ENCODE results near the gene ACSS1. TPM values are rescaled to one million over a fixed set of nuclear protein-coding genes. Genes with fewer than 3 reads are reported as not detected.
A peak's percentile ranks its signal among the peaks of the same experiment; 100 is the strongest.

ACSS1 gene
- total RNA-seq, 1 donor from 2014 or later, result 70.8 TPM

DNA sequence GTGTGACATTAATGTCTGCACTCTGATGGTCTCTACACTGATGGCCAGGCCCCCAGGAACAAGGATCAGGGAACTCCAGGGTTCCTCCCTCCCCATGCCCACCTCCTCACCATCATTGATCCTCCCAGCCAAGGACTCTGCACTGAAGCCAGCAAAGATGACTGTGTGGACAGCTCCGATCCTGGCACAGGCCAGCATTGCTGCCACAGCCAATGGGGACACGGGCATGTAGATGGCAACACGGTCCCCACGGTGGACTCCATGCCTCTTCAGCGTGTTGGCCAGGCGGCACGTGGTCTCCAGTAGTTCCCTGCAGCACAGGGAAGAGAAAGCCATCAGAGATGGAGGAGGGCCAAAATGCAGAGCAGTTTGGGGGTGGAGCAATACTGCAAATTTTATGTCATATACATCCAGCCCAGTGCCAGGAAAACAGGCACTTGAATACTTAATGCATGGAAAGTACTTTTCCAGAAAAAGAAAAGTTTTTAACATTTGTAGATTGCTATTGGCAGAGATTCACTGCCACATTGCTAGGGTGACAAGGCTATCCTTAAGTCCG lies 27.2 kb downstream of the ACSS1 start:
- no peak for DNase-seq (ENCODE audit: low spot score)

GRCh38 chr20:25030007-25030648 lies 27.8 kb downstream of the ACSS1 start:
- DNase-seq (ENCODE audit: low spot score), result no peak

- DNase-seq (ENCODE audit: low spot score), result no peak
These were observed 31.8 kb downstream of the ACSS1 start for GRCh38 chr20:25025986-25026605.

DNA sequence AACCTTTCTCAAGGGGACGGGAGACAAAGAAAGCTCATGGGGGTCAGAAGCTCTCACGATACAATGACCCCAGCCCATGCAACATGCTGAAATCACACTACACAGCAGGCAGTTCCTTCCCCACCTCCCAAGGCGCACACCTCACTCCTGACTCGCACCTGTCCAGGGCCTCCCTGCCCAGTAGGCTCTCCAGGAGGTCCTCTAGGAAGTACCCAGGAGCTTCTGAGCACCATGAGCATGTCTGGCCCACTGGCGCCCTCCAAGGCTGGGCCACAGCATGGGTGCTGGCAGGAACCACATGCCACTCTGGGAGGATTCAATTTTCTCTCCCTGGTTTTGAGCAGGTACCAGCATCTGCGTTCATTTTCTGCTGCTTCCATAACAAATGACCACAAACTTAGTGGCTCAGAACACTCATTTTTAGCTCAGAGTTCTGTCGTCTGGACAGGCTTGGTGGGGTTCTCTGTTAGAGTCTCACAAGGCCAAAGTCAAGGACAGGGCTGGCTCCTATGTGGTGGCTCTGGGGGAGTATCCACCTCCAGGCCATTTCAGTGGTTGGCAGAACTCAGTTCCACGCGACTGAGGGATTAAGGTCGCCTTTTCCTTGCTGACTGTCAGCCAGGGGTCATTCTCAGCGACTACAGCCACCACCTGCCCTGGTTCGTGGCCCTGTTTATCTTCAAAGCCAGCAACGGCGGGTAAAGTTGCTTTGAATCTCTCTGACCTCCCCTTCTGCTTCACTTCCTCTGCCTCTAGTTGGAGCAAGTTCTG lies 32.7 kb downstream of the ACSS1 start:
- no peak for DNase-seq (ENCODE audit: low spot score)

DNA sequence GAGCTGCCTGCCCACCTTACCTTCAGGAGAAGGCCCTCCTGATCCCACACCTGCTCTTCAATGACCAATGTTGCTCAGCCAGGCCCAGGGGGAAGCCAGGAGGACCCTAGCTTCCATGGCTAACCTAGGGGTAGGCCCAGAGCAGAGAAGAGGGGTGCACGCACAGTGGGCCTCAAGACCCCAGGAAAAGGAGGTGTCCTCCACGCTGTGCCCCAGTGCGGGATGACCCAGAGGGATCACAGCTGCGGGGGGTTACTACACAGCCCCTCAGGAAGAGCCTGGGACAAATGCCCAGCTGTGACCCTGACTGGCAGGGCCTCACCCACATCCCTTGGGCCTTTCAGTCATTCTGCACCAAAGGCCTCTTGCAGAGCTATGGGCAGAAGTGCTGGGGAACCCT lies 33.8 kb downstream of the ACSS1 start:
- DNase-seq (ENCODE audit: low spot score), result no peak

- DNase-seq (ENCODE audit: low spot score), result no peak
These were observed 34.6 kb downstream of the ACSS1 start for GRCh38 chr20:25023356-25023755.

- DNase-seq (ENCODE audit: low spot score), result peak; percentile 82
These were observed 35.3 kb downstream of the ACSS1 start for GRCh38 chr20:25022680-25023079.

- DNase-seq (ENCODE audit: low spot score), result no peak
These were observed 36.6 kb downstream of the ACSS1 start for GRCh38 chr20:25021336-25021735.

GRCh38 chr20:25020901-25021301 lies 37.0 kb downstream of the ACSS1 start:
- no peak for DNase-seq (ENCODE audit: low spot score)

GRCh38 chr20:25020345-25020744 lies 37.6 kb downstream of the ACSS1 start:
- DNase-seq (ENCODE audit: low spot score), result no peak

DNA sequence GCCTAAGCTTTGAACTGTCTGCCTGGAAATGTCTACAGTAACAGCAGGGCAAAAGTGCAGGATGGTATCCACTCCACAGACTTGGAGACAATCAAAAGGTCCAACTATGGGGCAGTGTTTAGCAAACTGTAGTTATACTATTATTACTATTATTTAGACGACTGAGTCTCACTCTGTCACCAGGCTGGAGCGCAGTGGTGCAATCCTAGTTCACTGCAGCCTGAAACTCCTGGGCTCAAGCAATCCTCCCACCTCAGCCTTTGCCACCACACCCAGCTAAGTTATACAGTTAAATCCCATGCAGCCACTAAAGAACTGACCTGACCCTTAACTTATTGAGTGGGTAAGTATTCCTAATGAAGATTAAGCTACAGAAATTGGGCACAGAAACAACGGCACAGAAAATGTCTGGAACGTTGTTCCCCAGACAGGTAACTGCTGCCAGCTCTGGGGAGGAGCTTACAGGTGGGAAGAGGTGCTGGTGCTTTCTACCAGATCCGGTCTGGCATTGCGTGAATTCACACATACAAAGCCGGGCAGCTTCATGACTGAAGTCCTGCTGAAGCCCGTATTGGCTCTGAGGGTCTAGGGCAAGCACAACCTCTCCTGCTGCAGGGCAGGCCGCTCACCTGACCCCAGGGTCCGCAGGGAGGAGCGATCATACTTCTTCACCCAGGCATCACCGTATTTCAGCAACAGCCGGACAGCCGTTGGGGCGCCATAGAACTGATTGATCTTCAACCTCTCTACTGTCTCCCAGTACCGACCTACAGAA lies 38.4 kb downstream of the ACSS1 start:
- DNase-seq (ENCODE audit: low spot score), result no peak

DNA sequence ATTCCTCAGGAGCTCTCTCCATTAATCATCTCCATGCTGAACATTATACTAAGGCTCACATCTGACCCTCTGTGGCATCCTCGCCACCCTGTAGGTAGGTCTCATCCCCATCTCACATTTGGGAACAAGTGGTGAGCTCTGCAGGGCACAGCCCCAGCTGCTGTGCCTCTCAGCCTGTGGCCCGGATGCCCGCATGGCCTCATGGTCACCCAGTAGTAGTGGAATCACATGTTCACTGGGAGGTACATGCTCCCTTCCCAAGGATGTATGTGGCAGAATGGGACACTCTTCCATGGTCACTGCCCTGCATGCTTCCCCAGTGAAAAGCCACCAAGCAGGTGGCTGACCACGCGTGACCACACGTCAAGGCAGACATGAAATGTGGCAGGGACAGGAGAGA lies 39.1 kb downstream of the ACSS1 start:
- no peak for DNase-seq (ENCODE audit: low spot score)

DNA sequence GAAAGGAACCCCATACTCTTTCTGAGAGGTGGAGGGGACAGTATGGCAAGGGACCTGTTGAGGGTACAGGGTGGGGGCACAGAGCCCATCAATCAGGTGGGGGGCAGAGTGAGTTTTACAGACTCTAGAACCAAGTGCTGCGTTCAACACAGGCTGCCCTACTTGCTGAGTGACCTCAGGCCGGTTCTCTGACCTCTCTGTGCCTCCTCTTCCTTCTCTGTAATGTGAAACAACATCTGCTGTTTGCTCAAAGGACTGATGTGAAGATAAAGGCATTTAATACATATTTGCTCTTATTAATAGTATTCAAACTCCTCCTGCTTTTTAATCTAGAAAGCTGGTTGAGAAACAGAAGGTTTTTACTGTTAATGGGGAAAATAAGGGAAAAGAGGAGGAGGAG lies 39.5 kb downstream of the ACSS1 start:
- no peak for DNase-seq (ENCODE audit: low spot score)

DNA sequence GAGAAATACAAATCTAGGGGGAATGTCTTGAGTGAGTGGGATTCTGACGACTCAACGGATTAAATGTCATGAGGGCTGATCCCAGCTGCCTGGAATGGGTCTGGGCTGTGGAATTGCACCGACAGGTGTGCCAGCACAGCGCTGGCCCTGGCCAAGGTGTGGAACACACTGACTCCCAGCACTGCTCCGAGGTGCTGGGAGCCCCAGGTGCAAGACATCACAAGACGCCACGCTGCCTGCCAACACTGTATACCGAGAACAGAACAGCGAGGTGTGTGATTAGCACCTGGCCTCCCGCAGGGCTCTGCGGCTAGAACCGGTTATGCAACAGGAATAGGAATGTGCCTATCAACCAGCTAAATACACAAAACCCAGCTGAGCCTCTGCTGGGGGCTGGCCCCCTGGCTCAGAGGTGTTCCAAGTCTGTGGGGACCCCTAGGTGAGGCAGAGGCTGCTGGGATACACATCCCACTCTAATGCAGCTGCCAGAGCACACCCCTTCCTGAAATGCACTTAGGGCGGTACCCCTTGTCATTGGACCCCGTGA lies 40.6 kb downstream of the ACSS1 start:
- DNase-seq (ENCODE audit: low spot score), result peak; percentile 93

DNA sequence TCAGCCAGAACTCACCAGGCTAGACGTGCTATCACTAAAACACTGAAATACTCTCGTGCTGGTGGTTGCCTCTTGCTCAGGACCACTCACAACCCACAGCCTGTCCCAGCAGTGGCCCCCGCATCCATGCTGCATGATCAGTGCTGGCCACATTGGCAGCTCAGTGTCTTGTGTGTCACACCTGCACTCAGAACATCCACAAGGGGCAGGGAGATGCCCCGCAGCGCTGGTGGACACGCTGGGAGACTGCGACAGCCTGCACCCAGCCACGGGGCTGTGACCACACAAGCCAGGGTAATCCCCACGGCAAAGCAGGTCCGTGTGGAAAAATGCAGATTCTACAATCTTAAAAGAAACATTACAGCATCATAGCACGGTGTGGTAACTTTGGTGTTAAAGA lies 41.5 kb downstream of the ACSS1 start:
- DNase-seq (ENCODE audit: low spot score), result no peak

DNA sequence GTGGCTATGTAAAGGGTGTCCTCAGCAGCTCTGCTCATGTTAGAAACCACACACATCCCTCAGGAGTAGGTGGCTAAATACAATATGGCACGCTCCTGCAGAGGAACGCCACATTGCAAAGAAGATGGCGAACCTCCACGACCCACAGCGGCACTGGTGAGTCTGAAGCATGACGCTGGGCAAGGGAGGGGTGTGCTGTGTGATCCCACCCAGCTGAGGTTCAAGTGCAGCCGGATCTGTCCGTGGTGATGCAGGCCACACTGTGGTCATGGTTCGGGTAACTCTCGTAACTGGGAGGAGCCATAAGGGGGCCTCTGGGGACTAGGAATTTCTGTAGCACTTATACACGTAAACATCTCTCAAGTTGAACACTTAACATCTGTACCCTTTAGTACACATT lies 42.0 kb downstream of the ACSS1 start:
- DNase-seq (ENCODE audit: low spot score), result no peak

DNA sequence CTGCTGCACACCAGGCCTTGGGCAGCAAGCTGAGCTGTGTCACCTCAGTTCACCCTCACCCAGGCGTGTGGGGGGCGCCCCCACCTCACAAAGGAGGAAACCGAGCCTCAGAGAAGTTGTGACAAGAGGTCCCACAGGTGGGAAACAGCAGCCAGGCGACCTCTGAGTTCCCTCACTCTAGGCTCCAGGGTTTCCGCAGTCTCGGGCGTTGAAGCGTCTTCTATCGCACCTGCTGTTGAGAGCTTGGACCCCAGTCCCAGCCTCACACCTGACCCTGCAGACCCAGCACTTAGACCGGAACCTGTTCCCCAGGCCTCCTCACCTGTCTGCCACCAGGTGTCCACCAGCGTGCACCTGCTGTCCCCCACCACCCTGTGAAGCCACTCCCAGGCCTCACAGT lies 43.1 kb downstream of the ACSS1 start:
- no peak for DNase-seq (ENCODE audit: low spot score)

DNA sequence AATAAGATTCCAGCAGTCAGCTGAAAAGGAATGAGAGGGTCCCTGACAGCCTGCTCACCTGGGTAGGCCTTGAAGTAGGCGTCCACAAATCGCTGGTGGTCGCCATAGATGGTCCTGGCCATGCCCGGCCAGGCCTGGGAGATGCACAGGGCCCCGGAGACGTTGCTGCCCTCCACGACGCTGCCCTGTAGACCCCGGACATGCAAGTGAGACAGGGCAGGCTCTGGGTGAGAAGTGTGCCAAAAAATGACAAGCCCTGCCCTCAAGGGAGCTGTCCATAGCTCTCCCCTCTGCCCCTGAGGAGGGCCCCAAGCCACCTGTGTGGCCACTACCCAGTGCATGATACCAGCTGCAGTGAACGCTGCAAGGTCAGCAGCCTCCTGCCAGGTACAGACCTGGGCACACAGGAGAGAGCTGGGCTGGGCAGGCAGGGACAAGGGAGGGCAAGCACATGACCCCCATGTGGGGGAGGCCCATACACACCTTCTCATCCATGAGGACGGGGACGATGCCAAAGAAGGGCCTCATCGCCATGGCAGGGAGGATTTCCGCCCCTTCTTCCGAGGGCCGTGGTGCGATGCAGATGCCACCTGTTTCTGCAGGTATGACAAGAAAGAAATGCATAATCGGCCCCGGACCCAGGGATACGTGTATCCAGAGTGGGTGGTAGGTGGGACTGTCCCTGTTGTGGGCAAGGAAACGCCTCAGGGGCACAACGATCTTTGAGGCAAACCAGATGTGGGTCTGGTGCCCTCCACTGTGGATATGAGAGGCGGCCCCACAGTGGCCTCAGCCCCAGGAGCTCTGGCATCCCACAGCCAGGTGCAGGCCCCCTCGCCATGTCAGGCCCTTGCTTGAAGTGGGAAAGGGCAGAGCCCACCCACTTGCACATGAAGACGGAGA lies 44.2 kb downstream of the ACSS1 start:
- DNase-seq (ENCODE audit: low spot score), result no peak

DNA sequence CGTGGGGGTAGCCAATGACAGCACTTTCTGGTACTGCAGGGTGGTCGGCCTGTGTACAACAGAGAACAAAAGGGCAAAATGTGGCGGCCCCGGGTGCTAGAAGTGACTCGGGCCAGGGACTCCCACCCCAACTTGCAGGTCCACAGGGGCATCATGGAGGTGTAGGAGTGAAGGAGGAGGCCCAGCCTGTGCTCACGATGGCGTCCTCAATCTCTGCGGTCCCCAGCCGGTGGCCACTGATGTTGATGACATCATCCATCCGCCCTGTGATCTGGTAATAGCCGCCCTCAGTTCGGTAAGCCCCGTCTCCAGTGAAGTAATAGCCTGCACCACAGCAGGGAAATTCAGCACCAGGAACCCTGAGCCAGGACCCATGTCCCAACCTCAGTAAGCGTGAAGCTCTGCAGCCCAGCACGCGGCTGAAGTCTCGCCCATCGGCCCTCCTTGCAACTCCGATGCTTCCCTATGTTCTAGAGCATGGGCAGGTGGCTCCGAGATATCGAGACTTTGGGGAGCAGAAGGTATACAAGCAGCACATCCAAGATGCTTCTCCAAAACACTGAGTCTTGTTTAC lies 45.2 kb downstream of the ACSS1 start:
- DNase-seq (ENCODE audit: low spot score), result no peak

DNA sequence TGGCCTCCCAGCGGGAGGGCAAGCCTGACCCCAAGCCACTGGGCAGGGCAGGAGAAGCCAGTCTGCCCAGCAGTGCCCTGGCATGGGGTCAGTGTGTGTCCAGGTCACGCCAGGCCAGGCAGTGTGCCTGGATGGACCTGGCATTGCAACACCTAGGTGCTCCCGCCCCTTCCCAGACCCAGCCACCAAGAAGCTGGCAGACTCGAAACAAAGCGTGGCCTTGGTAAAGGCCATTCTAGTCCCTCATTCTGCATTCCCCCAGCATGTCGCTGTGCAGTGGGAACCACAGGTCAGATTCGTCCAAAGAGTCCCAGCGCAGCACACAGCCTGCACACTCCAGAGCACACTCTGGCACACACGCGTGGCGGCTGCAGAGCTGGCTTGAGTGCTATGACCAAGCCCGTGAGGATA lies 46.1 kb downstream of the ACSS1 start:
- DNase-seq (ENCODE audit: low spot score), result no peak
